ENCODE results near the gene WFIKKN1. TPM values are rescaled to one million over a fixed set of nuclear protein-coding genes. Genes with fewer than 3 reads are reported as not detected.

WFIKKN1 gene
- total RNA-seq, 1 donor from 2014 or later, result 0.44 TPM

- H3K27ac Mint-ChIP-seq, result no peak overlapping the region
- DNase-seq, result no peak
- no peak overlapping the region for H3K4me3 Mint-ChIP-seq
- H3K27me3 Mint-ChIP-seq, result no peaks in the 10 kb centered on the region
- no peaks in the 10 kb centered on the region for H3K9me3 Mint-ChIP-seq
- intact Hi-C loops (cut with micrococcal nuclease), result no loop called here
- peaks cover 2% of the 10 kb centered on the region for H3K36me3 Mint-ChIP-seq (ENCODE audit: low read depth)
- H3K4me1 Mint-ChIP-seq, result peaks cover 4% of the 10 kb centered on the region
These were observed 28.1 kb downstream of the WFIKKN1 start for GRCh38 chr16:658679-659571.

DNA sequence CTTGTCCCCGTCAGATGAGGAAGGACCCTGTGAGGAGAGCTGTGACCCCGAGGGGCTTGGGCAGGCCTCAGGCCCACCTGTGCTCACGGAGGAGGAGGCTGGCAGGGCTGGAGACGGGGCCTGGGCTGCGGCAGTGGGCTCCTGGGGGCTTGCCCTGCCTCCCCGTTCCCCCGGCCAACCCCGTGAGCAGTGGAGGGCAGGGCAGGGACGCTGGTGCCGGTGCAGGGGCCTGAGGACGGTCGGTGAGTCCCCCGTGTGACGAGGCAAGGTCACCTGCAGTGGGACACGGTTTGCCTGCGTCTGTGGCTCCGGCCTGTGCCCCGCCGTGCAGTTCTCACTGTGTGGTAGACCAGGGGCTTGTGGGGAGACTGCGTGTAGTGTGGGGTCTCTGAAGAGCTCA lies 28.8 kb downstream of the WFIKKN1 start:
- Mint-ChIP-seq H3K9me3 (no peaks in the 10 kb centered on the region), H3K27ac (no peak overlapping the region), H3K4me3 (no peak overlapping the region), H3K36me3 (ENCODE audit: low read depth) (peaks cover 2% of the 10 kb centered on the region), H3K27me3 (no peaks in the 10 kb centered on the region), H3K4me1 (peaks cover 4% of the 10 kb centered on the region)
- no peak for DNase-seq
- intact Hi-C loops (cut with micrococcal nuclease), result loop anchor here (10.0 kb wide), 1 partner anchor 95 kb away; the partner anchor contains the start of genes NHLRC4, PIGQ and PRR35

- Mint-ChIP-seq H3K36me3 (ENCODE audit: low read depth) (peaks cover 2% of the 10 kb centered on the region), H3K4me3 (no peak overlapping the region), H3K9me3 (no peaks in the 10 kb centered on the region), H3K4me1 (peaks cover 4% of the 10 kb centered on the region), H3K27me3 (no peaks in the 10 kb centered on the region), H3K27ac (no peak overlapping the region)
- DNase-seq, result no peak
- intact Hi-C loops (cut with micrococcal nuclease), result loop anchor here (10.0 kb wide), 1 partner anchor 95 kb away; the partner anchor contains the start of genes NHLRC4, PIGQ and PRR35
These were observed 29.3 kb downstream of the WFIKKN1 start for GRCh38 chr16:660132-660458.

- Mint-ChIP-seq H3K4me3 (peak overlapping the region; percentile 49), H3K27me3 (no peaks in the 10 kb centered on the region), H3K36me3 (ENCODE audit: low read depth) (peaks cover 2% of the 10 kb centered on the region), H3K27ac (peak overlapping the region; percentile 53), H3K4me1 (peaks cover 4% of the 10 kb centered on the region), H3K9me3 (no peaks in the 10 kb centered on the region)
- DNase-seq, result peak; percentile 90
- intact Hi-C loops (cut with micrococcal nuclease), result loop anchor here (10.0 kb wide), 1 partner anchor 96 kb away; the partner anchor contains the start of genes NHLRC4, PIGQ and PRR35
These were observed 29.8 kb downstream of the WFIKKN1 start for GRCh38 chr16:660459-661183.

DNA sequence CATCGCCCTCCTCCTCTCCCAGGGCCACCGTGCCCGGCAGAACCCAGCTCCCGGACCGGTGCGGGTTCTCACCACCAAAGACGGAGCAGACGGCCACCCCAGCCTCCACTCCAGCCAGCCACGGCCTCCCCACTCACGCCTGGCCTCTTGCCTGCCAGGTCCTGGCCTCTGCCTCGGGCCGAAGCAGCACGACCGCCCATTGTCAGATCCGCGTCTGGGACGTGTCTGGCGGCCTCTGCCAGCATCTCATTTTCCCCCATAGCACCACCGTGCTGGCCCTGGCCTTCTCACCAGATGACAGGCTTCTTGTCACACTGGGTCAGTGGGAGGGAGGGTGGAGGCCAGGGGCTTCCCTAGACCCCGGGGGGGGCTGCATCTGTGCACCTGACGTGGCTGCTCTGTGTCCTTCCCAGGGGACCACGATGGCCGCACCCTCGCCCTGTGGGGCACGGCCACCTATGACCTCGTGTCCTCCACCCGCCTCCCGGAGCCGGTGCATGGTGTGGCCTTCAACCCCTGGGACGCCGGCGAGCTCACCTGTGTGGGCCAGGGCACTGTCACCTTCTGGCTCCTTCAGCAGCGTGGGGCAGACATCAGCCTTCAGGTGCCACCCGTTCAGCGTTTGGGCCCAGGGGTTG lies 30.5 kb downstream of the WFIKKN1 start:
- peaks cover 2% of the 10 kb centered on the region for H3K36me3 Mint-ChIP-seq (ENCODE audit: low read depth)
- H3K4me3 Mint-ChIP-seq, result peak overlapping the region; percentile 49
- peak overlapping the region; percentile 53 for H3K27ac Mint-ChIP-seq
- no peak for DNase-seq
- no peaks in the 10 kb centered on the region for H3K27me3 Mint-ChIP-seq
- intact Hi-C loops (cut with micrococcal nuclease), result loop anchor here (10.0 kb wide), 1 partner anchor 97 kb away; the partner anchor contains the start of genes NHLRC4, PIGQ and PRR35
- H3K9me3 Mint-ChIP-seq, result no peaks in the 10 kb centered on the region
- peaks cover 4% of the 10 kb centered on the region for H3K4me1 Mint-ChIP-seq

DNA sequence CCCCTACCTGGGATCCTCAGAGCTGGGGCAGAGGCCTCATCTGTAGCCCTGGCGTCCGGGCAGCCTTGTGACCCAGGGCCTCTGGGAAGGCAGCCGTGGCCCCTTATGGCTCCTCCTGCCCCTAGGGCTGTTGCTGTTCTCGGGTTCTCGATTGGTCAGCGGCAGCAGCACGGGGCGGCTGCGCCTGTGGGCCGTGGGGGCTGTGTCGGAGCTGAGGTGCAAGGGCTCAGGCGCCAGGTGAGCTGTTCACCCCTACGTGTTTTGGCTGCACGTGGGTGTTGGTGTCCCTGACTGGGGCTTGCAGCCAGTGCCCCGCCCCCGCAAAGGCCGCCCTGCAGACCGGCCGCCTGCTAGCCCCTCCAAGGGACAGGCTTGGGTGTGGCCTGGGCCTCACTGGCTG lies 31.3 kb downstream of the WFIKKN1 start:
- intact Hi-C loops (cut with micrococcal nuclease), result loop anchor here (10.0 kb wide), 1 partner anchor 97 kb away; the partner anchor contains the start of genes NHLRC4, PIGQ and PRR35
- no peak overlapping the region for H3K4me3 Mint-ChIP-seq
- H3K36me3 Mint-ChIP-seq (ENCODE audit: low read depth), result peaks cover 2% of the 10 kb centered on the region
- DNase-seq, result no peak
- no peaks in the 10 kb centered on the region for H3K9me3 Mint-ChIP-seq
- no peaks in the 10 kb centered on the region for H3K27me3 Mint-ChIP-seq
- peaks cover 4% of the 10 kb centered on the region for H3K4me1 Mint-ChIP-seq
- H3K27ac Mint-ChIP-seq, result no peak overlapping the region

GRCh38 chr16:662597-662996 lies 31.8 kb downstream of the WFIKKN1 start:
- H3K36me3 Mint-ChIP-seq (ENCODE audit: low read depth), result peaks cover 2% of the 10 kb centered on the region
- no peaks in the 10 kb centered on the region for H3K9me3 Mint-ChIP-seq
- no peak for DNase-seq
- H3K27me3 Mint-ChIP-seq, result no peaks in the 10 kb centered on the region
- peaks cover 4% of the 10 kb centered on the region for H3K4me1 Mint-ChIP-seq
- no peak overlapping the region for H3K4me3 Mint-ChIP-seq
- no peak overlapping the region for H3K27ac Mint-ChIP-seq
- intact Hi-C loops (cut with micrococcal nuclease), result loop anchor here (10.0 kb wide), 1 partner anchor 98 kb away; the partner anchor contains the start of genes NHLRC4, PIGQ and PRR35

- intact Hi-C loops (cut with micrococcal nuclease), result loop anchor here (10.0 kb wide), 1 partner anchor 102 kb away; the partner anchor contains the start of genes NHLRC4, PIGQ and PRR35
- peaks cover 4% of the 10 kb centered on the region for H3K4me1 Mint-ChIP-seq
- H3K4me3 Mint-ChIP-seq, result no peak overlapping the region
- H3K36me3 Mint-ChIP-seq (ENCODE audit: low read depth), result peaks cover 15% of the 10 kb centered on the region
- H3K9me3 Mint-ChIP-seq, result no peaks in the 10 kb centered on the region
- no peak overlapping the region for H3K27ac Mint-ChIP-seq
- no peaks in the 10 kb centered on the region for H3K27me3 Mint-ChIP-seq
- DNase-seq, result no peak
These were observed 35.8 kb downstream of the WFIKKN1 start for GRCh38 chr16:666572-666971.

DNA sequence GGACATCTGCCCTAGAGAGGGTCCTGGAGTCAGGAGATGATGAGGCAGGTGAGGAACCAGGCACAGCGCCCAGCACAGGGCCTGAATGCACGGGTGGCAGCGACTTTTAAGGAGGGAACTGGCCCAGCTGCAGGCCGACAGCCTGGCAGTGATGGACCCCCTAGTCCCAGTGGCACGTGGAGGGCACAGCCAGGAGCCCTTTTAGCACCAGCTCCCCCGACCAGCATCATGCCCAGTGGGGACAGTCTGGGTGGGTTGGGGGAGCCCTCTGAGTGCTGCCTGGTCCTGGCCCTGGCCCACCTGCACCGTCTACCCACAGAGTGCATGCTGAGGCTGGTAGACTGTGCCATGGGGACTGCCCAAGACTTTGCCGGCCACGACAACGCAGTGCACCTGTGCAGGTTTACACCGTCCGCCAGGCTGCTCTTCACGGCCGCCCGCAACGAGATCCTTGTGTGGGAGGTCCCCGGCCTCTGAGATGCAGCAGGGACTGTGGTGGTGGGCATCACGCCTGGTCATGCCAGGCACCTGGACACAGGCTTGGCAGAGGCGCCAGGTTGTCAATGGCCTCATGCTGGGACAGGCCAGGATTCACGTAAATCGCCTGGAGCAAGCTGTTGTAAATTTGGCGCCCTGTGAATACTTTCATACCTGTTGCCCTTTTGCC lies 36.5 kb downstream of the WFIKKN1 start:
- H3K4me1 Mint-ChIP-seq, result peaks cover 4% of the 10 kb centered on the region
- H3K9me3 Mint-ChIP-seq, result no peaks in the 10 kb centered on the region
- H3K27me3 Mint-ChIP-seq, result no peaks in the 10 kb centered on the region
- peak overlapping the region; percentile 92 for H3K27ac Mint-ChIP-seq
- peaks cover 15% of the 10 kb centered on the region for H3K36me3 Mint-ChIP-seq (ENCODE audit: low read depth)
- no peak for DNase-seq
- peak overlapping the region; percentile 84 for H3K4me3 Mint-ChIP-seq
- intact Hi-C loops (cut with micrococcal nuclease), result loop anchor here (10.0 kb wide), 1 partner anchor 102 kb away; the partner anchor contains the start of genes NHLRC4, PIGQ and PRR35

DNA sequence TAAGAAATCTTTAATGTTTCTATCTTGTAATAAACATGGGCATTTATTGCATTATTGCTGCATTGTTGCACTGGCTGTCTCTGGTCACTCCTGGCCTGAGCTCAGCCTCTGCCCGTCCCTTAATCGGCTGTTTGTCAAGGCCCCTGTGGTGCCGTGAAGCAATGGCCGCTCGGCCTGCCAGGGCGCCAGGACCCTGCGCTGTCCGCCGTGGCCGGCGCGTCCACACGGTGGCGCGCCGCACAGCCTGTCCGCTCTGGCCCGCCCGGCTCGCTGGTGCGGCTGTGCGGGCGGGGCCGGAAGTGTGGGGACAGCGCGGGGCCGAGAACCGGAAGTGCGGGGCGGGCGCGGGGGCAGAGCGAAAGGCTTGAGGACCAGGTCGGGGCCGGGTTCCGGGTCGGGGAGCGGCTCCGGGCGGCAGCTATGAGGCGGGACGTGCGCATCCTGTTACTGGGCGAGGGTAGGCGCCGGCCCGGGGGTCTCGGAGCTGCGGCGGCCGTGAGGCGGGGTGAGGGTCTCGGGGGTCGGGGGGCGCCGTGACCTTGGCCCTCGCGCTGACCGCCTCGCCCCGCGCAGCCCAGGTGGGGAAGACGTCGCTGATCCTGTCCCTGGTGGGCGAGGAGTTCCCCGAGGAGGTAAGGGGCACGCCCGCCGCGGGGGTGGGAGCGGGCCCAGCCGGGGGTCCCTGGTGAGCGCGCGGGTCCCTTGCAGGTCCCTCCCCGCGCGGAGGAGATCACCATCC lies 37.2 kb downstream of the WFIKKN1 start, which contains the start of gene RHOT2:
TSS of gene RHOT2 (plus strand) at position 353 of the 739 bp plus-strand sequence. CDS start at position 421, 68 bp downstream.
- H3K4me1 Mint-ChIP-seq, result peaks cover 4% of the 10 kb centered on the region

GRCh38 chr16:668519-669171 lies 37.9 kb downstream of the WFIKKN1 start:
- H3K27me3 Mint-ChIP-seq, result no peaks in the 10 kb centered on the region
- H3K4me3 Mint-ChIP-seq, result peak overlapping the region; percentile 84
- peaks cover 20% of the 10 kb centered on the region for H3K36me3 Mint-ChIP-seq (ENCODE audit: low read depth)
- peaks cover 4% of the 10 kb centered on the region for H3K4me1 Mint-ChIP-seq
- DNase-seq, result peak; percentile 72
- no peaks in the 10 kb centered on the region for H3K9me3 Mint-ChIP-seq
- intact Hi-C loops (cut with micrococcal nuclease), result loop anchor here (1.0 to 10.0 kb wide), 2 partner anchors 11 to 104 kb away; partner anchors contain the start of genes NHLRC4, PIGQ and PRR35
- peak overlapping the region; percentile 76 for H3K27ac Mint-ChIP-seq

More for the DNA sequence above, 37.2 kb downstream of the WFIKKN1 start, which contains the start of gene RHOT2:
- H3K27ac Mint-ChIP-seq, result peak within 1 kb of the TSS; percentile 92
- H3K27me3 Mint-ChIP-seq, result no peaks in the 10 kb centered on the region
- intact Hi-C loops (cut with micrococcal nuclease), result loop anchor here (1.0 to 10.0 kb wide), 2 partner anchors 11 to 103 kb away; partner anchors contain the start of genes NHLRC4, PIGQ and PRR35
- H3K4me3 Mint-ChIP-seq, result peak within 1 kb of the TSS; percentile 84
- peaks cover 17% of the 10 kb centered on the region for H3K36me3 Mint-ChIP-seq (ENCODE audit: low read depth)
- no peaks in the 10 kb centered on the region for H3K9me3 Mint-ChIP-seq
- peak; percentile 99 for DNase-seq

DNA sequence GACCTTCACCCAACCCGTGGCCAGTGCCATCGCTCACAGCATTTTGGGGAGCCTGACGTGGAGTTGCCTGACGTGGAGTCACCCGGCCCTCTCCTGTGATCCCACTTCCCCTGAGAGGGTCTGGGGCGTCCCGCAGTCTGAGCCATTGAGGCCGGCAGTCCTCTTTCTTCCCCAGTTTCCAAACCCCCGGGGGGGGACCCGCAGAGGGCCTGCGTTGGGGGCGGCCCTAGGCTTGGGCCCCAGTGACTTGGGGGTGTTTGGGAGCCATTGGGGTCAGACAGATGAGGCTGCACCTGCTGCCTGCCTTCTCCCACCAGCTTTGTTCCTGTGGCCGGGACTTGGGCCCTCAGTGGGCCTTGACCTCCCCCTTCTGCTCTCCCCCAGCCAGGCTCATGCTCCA lies 38.9 kb downstream of the WFIKKN1 start:
- Mint-ChIP-seq H3K27ac (no peak overlapping the region), H3K4me3 (peak overlapping the region; percentile 84), H3K36me3 (ENCODE audit: low read depth) (peaks cover 22% of the 10 kb centered on the region), H3K4me1 (peaks cover 4% of the 10 kb centered on the region), H3K9me3 (no peaks in the 10 kb centered on the region), H3K27me3 (no peaks in the 10 kb centered on the region)
- no peak for DNase-seq
- intact Hi-C loops (cut with micrococcal nuclease), result loop anchor here (10.0 kb wide), 1 partner anchor 105 kb away; the partner anchor contains the start of genes NHLRC4, PIGQ and PRR35

All from activated CD4-positive, alpha-beta T cell treated with anti-CD3 and anti-CD28 coated beads, Interleukin-2, amount 10 ng/mL, durations not matched to agents 24 days and 14 days (primary cell).